ENCODE data around the gene LILRB3. TPM values are rescaled to one million over a fixed set of nuclear protein-coding genes. Genes with fewer than 3 reads are reported as not detected.
"Not testable (repeated sequence)": the region's sequence is repeated elsewhere in the genome, so short reads cannot be mapped to it uniquely, and the experiment has no call there.

LILRB3 gene
- polyA plus RNA-seq, 1 donor, result 3.8 TPM

- no peak for DNase-seq
Measured at GRCh38 chr19:54209058-54209810, 13.6 kb downstream of the LILRB3 start.

GRCh38 chr19:54208784-54209057, 14.1 kb downstream of the LILRB3 start:
- no peak for DNase-seq

GRCh38 chr19:54207983-54208783, 14.6 kb downstream of the LILRB3 start:
- DNase-seq, result peak; percentile 65

GRCh38 chr19:54207676-54207982, 15.2 kb downstream of the LILRB3 start:
- no peak for DNase-seq

GRCh38 chr19:54207193-54207592, 15.6 kb downstream of the LILRB3 start:
- DNase-seq, result not testable (repeated sequence)

GRCh38 chr19:54206831-54207177, 16.0 kb downstream of the LILRB3 start:
- no peak for DNase-seq

- DNase-seq, result no peak
Measured at GRCh38 chr19:54206030-54206830, 16.6 kb downstream of the LILRB3 start.

GRCh38 chr19:54204767-54205468, 17.9 kb downstream of the LILRB3 start:
- no peak for DNase-seq

- no peak for DNase-seq
Measured at GRCh38 chr19:54203151-54203611, 19.6 kb downstream of the LILRB3 start.

- DNase-seq, result no peak
Measured at GRCh38 chr19:54201980-54202379, 20.8 kb downstream of the LILRB3 start.

GRCh38 chr19:54201172-54201701, 21.6 kb downstream of the LILRB3 start:
- no peak for DNase-seq

GRCh38 chr19:54199401-54199800, 23.4 kb downstream of the LILRB3 start:
- DNase-seq, result no peak

- no peak for DNase-seq
Measured at GRCh38 chr19:54197121-54197520, 25.7 kb downstream of the LILRB3 start.

- DNase-seq, result no peak
Measured at GRCh38 chr19:54196536-54196935, 26.3 kb downstream of the LILRB3 start.

- not testable (repeated sequence) for DNase-seq
Measured at GRCh38 chr19:54194463-54194862, 28.3 kb downstream of the LILRB3 start.

- no peak for DNase-seq
Measured at GRCh38 chr19:54193011-54193410, 29.8 kb downstream of the LILRB3 start.

GRCh38 chr19:54191811-54192453, 30.9 kb downstream of the LILRB3 start:
- DNase-seq, result no peak

- peak; percentile 92 for DNase-seq
Measured at GRCh38 chr19:54191011-54191810, 31.6 kb downstream of the LILRB3 start, which contains the start of gene TSEN34. TSS of gene TSEN34 (plus strand) at chr19:54191308. CDS start at chr19:54191365, 57 bp downstream.

GRCh38 chr19:54190503-54191010, 32.2 kb downstream of the LILRB3 start:
- DNase-seq, result peak; percentile 100

- peak; percentile 100 for DNase-seq
Measured at GRCh38 chr19:54189735-54190502, 32.9 kb downstream of the LILRB3 start.
